ENCODE results near the gene CFI.

GRCh38 chr4:109809655-109810054 is 7.9 kb upstream of the CFI start:
- TF ChIP-seq POLR2AphosphoS5 (IDR thresholded peaks at IDR 0.05; ENCODE audit: low read depth, low read length), result no peak
- no peak for TF ChIP-seq TAF1 (IDR thresholded peaks at IDR 0.05; ENCODE audit: borderline replicate concordance, insufficient read depth, low read length)

Measured in PFSK-1 (cell line).